Astrocyte (in vitro differentiated cells and primary cell): ENCODE data around the gene PGRMC2. TPM values are rescaled to one million over a fixed set of nuclear protein-coding genes. Genes with fewer than 3 reads are reported as not detected.

Experiments used
- DNase-seq: peaks from one replicate; pipeline ENCODE4 v3.0.0-alpha.2; 2010; ENCODE audit warnings: low read depth
- FAIRE-seq: peaks from 2 replicates; lab custom pipeline; 2011; peaks lifted over from hg19 to GRCh38; lab: Jason Lieb, UNC
- H2AFZ ChIP-seq: 2 replicates; pipeline ENCODE4 v1.6.0; 2012; ENCODE audit warnings: low read depth, low read length, inconsistent platforms
- H3K27ac ChIP-seq: 2 replicates; pipeline ENCODE4 v1.5.1; 2011; ENCODE audit warnings: low read depth, low read length, inconsistent platforms
- H3K27me3 ChIP-seq: 2 replicates; pipeline ENCODE4 v1.6.0; 2011; ENCODE audit warnings: low read length, inconsistent platforms; ENCODE audit not compliant: insufficient read depth
- H3K36me3 ChIP-seq: 2 replicates; pipeline ENCODE4 v1.5.1; 2011; ENCODE audit warnings: low read length, inconsistent platforms; ENCODE audit not compliant: insufficient read depth
- H3K4me1 ChIP-seq: 2 replicates; pipeline ENCODE4 v1.5.1; 2011; ENCODE audit warnings: low read length, inconsistent platforms; ENCODE audit not compliant: insufficient read depth
- H3K4me2 ChIP-seq: 2 replicates; pipeline ENCODE4 v1.6.0; 2012; ENCODE audit warnings: low read length, inconsistent platforms
- H3K4me3 ChIP-seq: 2 replicates; pipeline ENCODE4 v1.5.1; 2011; ENCODE audit warnings: low read depth, mild to moderate bottlenecking, low read length, inconsistent platforms; ENCODE audit not compliant: insufficient read depth
- H3K79me2 ChIP-seq: 2 replicates; pipeline ENCODE4 v1.6.0; 2012; ENCODE audit warnings: mild to moderate bottlenecking, low read length, inconsistent platforms; ENCODE audit not compliant: insufficient read depth
- H3K9ac ChIP-seq: 2 replicates; pipeline ENCODE4 v1.6.0; 2012; ENCODE audit warnings: mild to moderate bottlenecking, low read length, inconsistent platforms
- H3K9me3 ChIP-seq: 2 replicates; pipeline ENCODE4 v1.5.1; 2012; ENCODE audit warnings: low read depth, mild to moderate bottlenecking, low read length, inconsistent platforms; ENCODE audit not compliant: insufficient read depth
- H4K20me1 ChIP-seq: 2 replicates; pipeline ENCODE4 v1.6.0; 2012; ENCODE audit warnings: low read length, inconsistent platforms; ENCODE audit not compliant: insufficient read depth
- H3K27ac Mint-ChIP-seq: one replicate; pipeline ENCODE4 v1.8.0; 2021; ENCODE audit warnings: mild to moderate bottlenecking, mixed read lengths; ENCODE audit not compliant: unreplicated experiment
- H3K27me3 Mint-ChIP-seq: one replicate; pipeline ENCODE4 v1.8.0; 2021; ENCODE audit warnings: low read depth, mixed read lengths; ENCODE audit not compliant: unreplicated experiment
- H3K36me3 Mint-ChIP-seq: one replicate; pipeline ENCODE4 v1.8.0; 2021; ENCODE audit warnings: low read depth, mixed read lengths; ENCODE audit not compliant: unreplicated experiment
- H3K4me1 Mint-ChIP-seq: one replicate; pipeline ENCODE4 v1.8.0; 2021; ENCODE audit warnings: low read depth, mixed read lengths; ENCODE audit not compliant: unreplicated experiment
- H3K4me3 Mint-ChIP-seq: one replicate; pipeline ENCODE4 v1.8.0; 2021; ENCODE audit warnings: mild to moderate bottlenecking, moderate library complexity, mixed read lengths; ENCODE audit not compliant: unreplicated experiment
- H3K9me3 Mint-ChIP-seq: one replicate; pipeline ENCODE4 v1.8.0; 2021; ENCODE audit warnings: mild to moderate bottlenecking, mixed read lengths; ENCODE audit not compliant: unreplicated experiment
- EZH2 ChIP-seq: IDR thresholded peaks from 2 replicates; pipeline ENCODE4 v1.6.1; 2012; ENCODE audit warnings: mild to moderate bottlenecking, low read length, inconsistent platforms; ENCODE audit not compliant: insufficient read depth
- total RNA-seq: library from RNA; stranded (reverse); gene quantifications from 2 replicates; pipeline ENCODE4 v1.2.1, GENCODE V29; 2021
- TF ChIP-seq, protein P1 (sequence below): IDR thresholded peaks from 2 replicates; pipeline ENCODE4 v1.5.1; 2011; ENCODE audit warnings: low read depth, mild to moderate bottlenecking, inconsistent platforms, low read length, moderate library complexity; ENCODE audit not compliant: insufficient read depth

Gene PGRMC2
- total RNA-seq, 1 donor from 2014 or later: 158 TPM

DNA sequence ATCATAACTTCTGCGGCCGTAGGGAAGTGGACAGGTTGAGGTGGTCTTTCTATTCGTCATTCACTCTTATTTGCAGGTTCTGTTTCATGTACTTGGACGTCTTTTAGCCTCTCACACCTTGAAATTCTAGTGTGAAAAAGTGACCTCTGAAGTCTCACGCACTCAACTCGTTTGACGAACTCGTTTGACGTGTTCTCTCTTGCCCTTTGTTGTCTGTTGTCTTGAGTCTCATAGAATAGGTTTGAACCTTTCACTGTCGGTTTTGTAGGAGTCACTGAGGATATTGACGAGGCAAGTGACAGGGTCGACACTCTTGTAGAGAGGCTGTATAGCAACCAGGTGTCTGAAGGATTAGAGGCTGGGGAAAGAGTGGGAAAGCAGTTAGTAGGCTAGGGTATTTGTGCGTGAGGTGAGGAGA is 1.1 kb upstream of the PGRMC2 start:
- no peaks in the 10 kb centered on the region for H3K27me3 ChIP-seq
- H3K4me1 ChIP-seq: peaks cover 4% of the 10 kb centered on the region
- DNase-seq: peak; percentile 51
- H3K36me3 ChIP-seq: peaks cover 2% of the 10 kb centered on the region
- peaks cover 3% of the 10 kb centered on the region for H3K36me3 Mint-ChIP-seq
- H3K4me3 Mint-ChIP-seq: peak overlapping the region; percentile 87
- peak overlapping the region; percentile 86 for H3K27ac Mint-ChIP-seq
- H3K9me3 ChIP-seq: no peaks in the 10 kb centered on the region
- peaks cover 4% of the 10 kb centered on the region for H3K9me3 Mint-ChIP-seq
- FAIRE-seq: no peak
- no peak for TF ChIP-seq EZH2
- TF ChIP-seq, protein P1, sequence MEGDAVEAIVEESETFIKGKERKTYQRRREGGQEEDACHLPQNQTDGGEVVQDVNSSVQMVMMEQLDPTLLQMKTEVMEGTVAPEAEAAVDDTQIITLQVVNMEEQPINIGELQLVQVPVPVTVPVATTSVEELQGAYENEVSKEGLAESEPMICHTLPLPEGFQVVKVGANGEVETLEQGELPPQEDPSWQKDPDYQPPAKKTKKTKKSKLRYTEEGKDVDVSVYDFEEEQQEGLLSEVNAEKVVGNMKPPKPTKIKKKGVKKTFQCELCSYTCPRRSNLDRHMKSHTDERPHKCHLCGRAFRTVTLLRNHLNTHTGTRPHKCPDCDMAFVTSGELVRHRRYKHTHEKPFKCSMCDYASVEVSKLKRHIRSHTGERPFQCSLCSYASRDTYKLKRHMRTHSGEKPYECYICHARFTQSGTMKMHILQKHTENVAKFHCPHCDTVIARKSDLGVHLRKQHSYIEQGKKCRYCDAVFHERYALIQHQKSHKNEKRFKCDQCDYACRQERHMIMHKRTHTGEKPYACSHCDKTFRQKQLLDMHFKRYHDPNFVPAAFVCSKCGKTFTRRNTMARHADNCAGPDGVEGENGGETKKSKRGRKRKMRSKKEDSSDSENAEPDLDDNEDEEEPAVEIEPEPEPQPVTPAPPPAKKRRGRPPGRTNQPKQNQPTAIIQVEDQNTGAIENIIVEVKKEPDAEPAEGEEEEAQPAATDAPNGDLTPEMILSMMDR: no peak
- no peaks in the 10 kb centered on the region for H3K27me3 Mint-ChIP-seq
- H3K79me2 ChIP-seq: peaks cover 36% of the 10 kb centered on the region
- H4K20me1 ChIP-seq: peaks cover 23% of the 10 kb centered on the region
- peaks cover 15% of the 10 kb centered on the region for H3K4me1 Mint-ChIP-seq
- H2AFZ ChIP-seq: peak overlapping the region; percentile 87
- H3K27ac ChIP-seq: peak overlapping the region; percentile 83
- peak overlapping the region; percentile 85 for H3K9ac ChIP-seq
- H3K4me2 ChIP-seq: peak overlapping the region; percentile 86
- peak overlapping the region; percentile 72 for H3K4me3 ChIP-seq

DNA sequence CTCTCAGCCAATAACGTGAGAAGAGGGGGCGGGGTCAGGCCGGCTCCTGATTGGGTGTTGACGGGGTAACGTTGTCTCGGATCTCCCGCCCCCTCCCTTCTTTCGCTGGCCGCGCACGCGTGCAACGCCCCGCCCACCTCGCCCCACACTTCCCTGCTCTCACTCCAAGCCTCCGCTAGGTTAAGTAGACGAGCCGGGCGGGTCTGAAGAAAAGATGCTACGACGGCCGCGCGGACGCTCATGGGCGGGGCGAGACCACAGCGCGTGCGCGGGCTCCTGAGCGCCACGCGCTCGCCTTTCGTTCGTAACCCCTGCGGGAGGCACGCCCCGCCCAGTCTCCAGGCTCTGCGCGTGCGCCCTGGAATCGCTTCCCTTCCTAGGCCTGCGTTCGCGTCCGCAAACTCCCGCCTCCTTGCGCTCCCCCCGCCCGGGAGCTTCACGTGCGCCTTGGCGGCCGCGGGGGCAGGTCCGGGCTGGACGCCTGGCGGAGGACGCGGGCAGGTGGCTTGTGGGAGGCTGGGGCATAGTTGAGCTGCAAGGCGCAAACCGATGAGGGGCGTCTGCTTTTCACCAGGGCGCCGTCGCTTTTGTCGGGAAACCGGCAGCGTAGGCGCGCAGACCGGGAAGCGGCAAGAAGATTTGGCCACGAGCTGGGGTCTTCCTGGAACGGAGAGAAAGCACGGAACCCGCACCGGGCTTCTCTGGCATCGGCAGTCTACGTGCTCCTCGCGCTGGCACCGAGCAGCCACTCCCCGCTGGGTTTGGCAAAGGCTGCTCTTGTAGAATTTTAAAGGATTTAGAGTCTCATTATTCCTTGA is 467 bp upstream of the PGRMC2 start:
- peaks cover 17% of the 10 kb centered on the region for H3K4me1 Mint-ChIP-seq
- no peak for FAIRE-seq
- peaks cover 4% of the 10 kb centered on the region for H3K9me3 Mint-ChIP-seq
- peaks cover 4% of the 10 kb centered on the region for H3K4me1 ChIP-seq
- H3K4me2 ChIP-seq: peak overlapping the region; percentile 86
- H2AFZ ChIP-seq: peak overlapping the region; percentile 87
- no peaks in the 10 kb centered on the region for H3K27me3 Mint-ChIP-seq
- peak overlapping the region; percentile 72 for H3K4me3 ChIP-seq
- peak overlapping the region; percentile 85 for H3K9ac ChIP-seq
- no peak for TF ChIP-seq EZH2
- TF ChIP-seq, protein P1: no peak
- peak overlapping the region; percentile 97 for H3K4me3 Mint-ChIP-seq
- H3K36me3 Mint-ChIP-seq: peaks cover 5% of the 10 kb centered on the region
- H3K27ac Mint-ChIP-seq: peak overlapping the region; percentile 86
- H3K27ac ChIP-seq: peak overlapping the region; percentile 83
- peaks cover 2% of the 10 kb centered on the region for H3K36me3 ChIP-seq
- peaks cover 42% of the 10 kb centered on the region for H3K79me2 ChIP-seq
- peaks cover 23% of the 10 kb centered on the region for H4K20me1 ChIP-seq
- peak; percentile 96 for DNase-seq
- no peaks in the 10 kb centered on the region for H3K27me3 ChIP-seq
- H3K9me3 ChIP-seq: no peaks in the 10 kb centered on the region
